ENCODE measurements around the gene METTL16.

The METTL16 gene

DNA sequence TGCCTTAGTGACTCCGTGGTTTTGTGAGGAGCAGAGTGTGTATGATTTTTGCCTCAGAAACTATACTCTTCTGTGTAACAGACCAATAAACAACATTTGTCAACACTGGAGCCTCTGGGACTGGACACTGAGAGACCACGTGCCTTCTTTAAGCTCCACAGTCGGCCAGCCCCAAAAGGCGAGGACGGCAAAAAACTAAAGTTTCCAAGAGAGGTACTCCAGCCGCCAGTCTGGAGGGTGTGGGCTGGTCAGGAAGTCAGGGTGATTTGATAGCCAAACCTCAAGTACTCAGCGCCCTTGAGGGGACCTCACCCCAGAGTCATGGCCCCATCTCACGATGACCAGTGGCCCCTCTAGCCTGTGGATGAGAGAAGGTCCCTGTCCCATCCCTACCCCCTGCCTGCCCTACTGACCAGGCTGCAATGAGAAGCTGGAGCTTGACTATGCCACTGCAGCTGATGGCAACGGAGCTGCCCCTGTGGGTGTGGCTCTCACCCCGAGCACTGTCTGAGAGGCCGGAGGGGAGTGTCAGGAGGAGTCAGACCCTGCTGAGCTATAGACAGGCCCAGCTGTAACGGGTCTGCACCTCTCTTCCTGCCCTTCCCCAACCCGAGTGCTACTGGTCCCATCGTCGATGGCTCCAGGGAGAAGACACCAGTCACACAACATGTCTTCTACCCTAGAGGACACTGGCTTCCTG, 130.6 kb downstream of the METTL16 start:
- Histone ChIP-seq H2AFZ (ENCODE audit: low read depth, low read length) (no peak overlapping the region), H3K36me3 (ENCODE audit: insufficient read depth, low read length) (peaks cover 53% of the 10 kb centered on the region), H3K27ac (ENCODE audit: low read length) (no peak overlapping the region), H3K4me1 (ENCODE audit: insufficient read depth, low read length) (peaks cover 6% of the 10 kb centered on the region), H3K79me2 (ENCODE audit: insufficient read depth, low read length) (no peaks in the 10 kb centered on the region), H3K4me2 (ENCODE audit: insufficient read depth, low read length) (no peak overlapping the region), H3K9me3 (ENCODE audit: insufficient read depth, low read length, severe bottlenecking) (no peaks in the 10 kb centered on the region), H4K20me1 (ENCODE audit: insufficient read depth, low read length) (peaks cover 10% of the 10 kb centered on the region; the same call in 1 of the 2 replicates), H3K4me3 (ENCODE audit: low read depth in 1 of 2, low read length in 2 of 2) (no peak overlapping the region), H3K9ac (ENCODE audit: low read depth, low read length) (no peak overlapping the region), H3K27me3 (ENCODE audit: insufficient read depth, low read length, poor library complexity) (no peaks in the 10 kb centered on the region)
- ATAC-seq (ENCODE audit: insufficient read depth, low read depth), result no peak
- TF ChIP-seq, protein P1, sequence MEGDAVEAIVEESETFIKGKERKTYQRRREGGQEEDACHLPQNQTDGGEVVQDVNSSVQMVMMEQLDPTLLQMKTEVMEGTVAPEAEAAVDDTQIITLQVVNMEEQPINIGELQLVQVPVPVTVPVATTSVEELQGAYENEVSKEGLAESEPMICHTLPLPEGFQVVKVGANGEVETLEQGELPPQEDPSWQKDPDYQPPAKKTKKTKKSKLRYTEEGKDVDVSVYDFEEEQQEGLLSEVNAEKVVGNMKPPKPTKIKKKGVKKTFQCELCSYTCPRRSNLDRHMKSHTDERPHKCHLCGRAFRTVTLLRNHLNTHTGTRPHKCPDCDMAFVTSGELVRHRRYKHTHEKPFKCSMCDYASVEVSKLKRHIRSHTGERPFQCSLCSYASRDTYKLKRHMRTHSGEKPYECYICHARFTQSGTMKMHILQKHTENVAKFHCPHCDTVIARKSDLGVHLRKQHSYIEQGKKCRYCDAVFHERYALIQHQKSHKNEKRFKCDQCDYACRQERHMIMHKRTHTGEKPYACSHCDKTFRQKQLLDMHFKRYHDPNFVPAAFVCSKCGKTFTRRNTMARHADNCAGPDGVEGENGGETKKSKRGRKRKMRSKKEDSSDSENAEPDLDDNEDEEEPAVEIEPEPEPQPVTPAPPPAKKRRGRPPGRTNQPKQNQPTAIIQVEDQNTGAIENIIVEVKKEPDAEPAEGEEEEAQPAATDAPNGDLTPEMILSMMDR (IDR thresholded peaks at IDR 0.05; ENCODE audit: borderline replicate concordance, extremely low read depth, low read length, poor library complexity, severe bottlenecking), result no peak
- TF ChIP-seq EZH2 (IDR thresholded peaks at IDR 0.05; ENCODE audit: borderline replicate concordance, low read depth, low read length, severe bottlenecking), result no peak
- DNase-seq, result no peak

DNA sequence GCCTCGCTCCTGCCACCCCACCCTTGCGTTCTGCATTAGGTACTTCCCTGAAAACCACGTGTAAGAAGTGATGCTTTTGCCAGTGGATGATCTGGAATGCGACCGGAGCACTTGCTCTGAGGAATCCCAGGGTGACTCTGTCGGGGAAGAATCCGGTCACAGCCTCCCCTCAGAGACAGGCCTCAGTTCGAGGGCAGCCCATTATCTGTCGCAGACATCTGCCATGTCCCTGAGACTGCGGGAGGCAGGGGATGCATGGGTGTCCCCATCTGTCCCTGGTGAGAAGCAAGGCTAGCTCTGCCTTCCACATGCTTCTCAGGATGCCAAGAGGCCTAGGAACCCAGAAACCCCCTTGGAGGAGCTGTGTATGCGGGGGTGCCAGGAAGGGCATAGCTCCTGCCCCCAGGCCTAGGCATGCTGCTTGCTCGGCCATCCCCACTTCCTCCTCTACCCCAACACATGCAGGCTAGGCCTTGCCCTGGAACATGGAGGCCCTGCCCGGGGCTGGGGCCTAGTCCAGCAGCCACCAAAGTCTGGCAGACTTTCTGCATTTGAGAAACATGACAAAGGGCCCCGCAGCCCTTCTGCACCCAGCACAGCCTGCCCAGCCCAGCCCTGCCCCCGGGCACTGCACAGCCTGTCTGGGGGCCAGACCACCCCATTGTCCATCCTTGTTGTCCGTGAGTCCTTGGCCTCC, 131.3 kb downstream of the METTL16 start:
- no peak overlapping the region for H3K9ac ChIP-seq (ENCODE audit: low read depth, low read length)
- peaks cover 6% of the 10 kb centered on the region for H3K4me1 ChIP-seq (ENCODE audit: insufficient read depth, low read length)
- no peak overlapping the region for H3K4me3 ChIP-seq (ENCODE audit: low read depth in 1 of 2, low read length in 2 of 2)
- no peak for ATAC-seq (ENCODE audit: insufficient read depth, low read depth)
- no peak for DNase-seq
- no peak overlapping the region for H3K27ac ChIP-seq (ENCODE audit: low read length)
- no peak for TF ChIP-seq EZH2 (IDR thresholded peaks at IDR 0.05; ENCODE audit: borderline replicate concordance, low read depth, low read length, severe bottlenecking)
- TF ChIP-seq, protein P1 (IDR thresholded peaks at IDR 0.05; ENCODE audit: borderline replicate concordance, extremely low read depth, low read length, poor library complexity, severe bottlenecking), result no peak
- no peaks in the 10 kb centered on the region for H3K27me3 ChIP-seq (ENCODE audit: insufficient read depth, low read length, poor library complexity)
- H4K20me1 ChIP-seq (ENCODE audit: insufficient read depth, low read length), result peaks cover 8% of the 10 kb centered on the region; the same call in 1 of the 2 replicates
- H2AFZ ChIP-seq (ENCODE audit: low read depth, low read length), result no peak overlapping the region
- H3K36me3 ChIP-seq (ENCODE audit: insufficient read depth, low read length), result peaks cover 54% of the 10 kb centered on the region
- no peaks in the 10 kb centered on the region for H3K9me3 ChIP-seq (ENCODE audit: insufficient read depth, low read length, severe bottlenecking)
- H3K4me2 ChIP-seq (ENCODE audit: insufficient read depth, low read length), result no peak overlapping the region
- no peaks in the 10 kb centered on the region for H3K79me2 ChIP-seq (ENCODE audit: insufficient read depth, low read length)

DNA sequence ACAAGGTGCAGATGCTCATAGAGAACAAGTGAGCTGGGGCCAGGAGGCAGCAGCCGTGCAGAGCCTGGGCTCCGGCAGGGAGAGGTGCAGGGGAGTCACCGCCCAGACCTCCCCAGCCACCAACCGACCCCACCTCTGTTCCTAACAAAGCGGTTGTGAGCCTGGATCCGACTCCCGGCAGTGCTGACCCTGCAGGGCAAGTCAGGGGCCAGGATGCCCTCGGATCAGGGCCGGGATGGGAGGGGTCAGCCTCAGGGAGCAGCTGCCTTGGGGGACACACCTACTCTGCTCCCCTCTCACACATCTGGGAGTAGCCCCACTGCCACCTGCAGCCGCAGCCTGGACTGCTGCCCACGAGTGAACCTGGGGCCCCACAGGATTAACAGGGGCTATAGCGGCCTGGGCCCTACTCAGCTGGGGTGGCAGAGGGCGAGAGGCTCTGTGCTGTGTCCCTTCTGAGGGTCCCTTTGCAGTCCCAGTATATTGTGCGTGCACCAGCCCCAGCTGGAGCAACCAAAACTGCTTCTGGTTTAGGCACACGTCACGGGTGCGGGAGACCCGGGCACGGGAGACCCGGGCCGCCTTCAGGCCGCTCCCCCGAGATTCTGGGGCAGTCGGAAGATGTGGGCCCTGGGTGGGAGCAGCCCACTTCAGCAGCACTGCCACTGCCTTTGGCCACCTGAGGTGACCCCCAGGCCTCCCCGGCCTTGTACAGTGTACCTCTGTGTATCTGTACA, 132.0 kb downstream of the METTL16 start:
- DNase-seq (no peak), ATAC-seq (ENCODE audit: insufficient read depth, low read depth) (no peak)
- H3K27me3 ChIP-seq (ENCODE audit: insufficient read depth, low read length, poor library complexity), result no peaks in the 10 kb centered on the region
- H3K4me3 ChIP-seq (ENCODE audit: low read depth in 1 of 2, low read length in 2 of 2), result no peak overlapping the region
- H2AFZ ChIP-seq (ENCODE audit: low read depth, low read length), result no peak overlapping the region
- no peak overlapping the region for H3K4me2 ChIP-seq (ENCODE audit: insufficient read depth, low read length)
- peaks cover 6% of the 10 kb centered on the region for H3K4me1 ChIP-seq (ENCODE audit: insufficient read depth, low read length)
- peaks cover 60% of the 10 kb centered on the region for H3K36me3 ChIP-seq (ENCODE audit: insufficient read depth, low read length)
- no peaks in the 10 kb centered on the region for H3K79me2 ChIP-seq (ENCODE audit: insufficient read depth, low read length)
- no peak overlapping the region for H3K9ac ChIP-seq (ENCODE audit: low read depth, low read length)
- H3K27ac ChIP-seq (ENCODE audit: low read length), result no peak overlapping the region
- H4K20me1 ChIP-seq (ENCODE audit: insufficient read depth, low read length), result peaks cover 7% of the 10 kb centered on the region; the same call in 1 of the 2 replicates
- H3K9me3 ChIP-seq (ENCODE audit: insufficient read depth, low read length, severe bottlenecking), result no peaks in the 10 kb centered on the region
- TF ChIP-seq EZH2 (IDR thresholded peaks at IDR 0.05; ENCODE audit: borderline replicate concordance, low read depth, low read length, severe bottlenecking), result no peak
- TF ChIP-seq, protein P1 (IDR thresholded peaks at IDR 0.05; ENCODE audit: borderline replicate concordance, extremely low read depth, low read length, poor library complexity, severe bottlenecking), result no peak

Measured in DND-41 (cell line).